ENCODE results near the gene MBD6.

The MBD6 gene

GRCh38 chr12:57528831-57529555 is 6.4 kb downstream of the MBD6 start:
- DNase-seq = no peak

- DNase-seq = no peak
These were observed 7.2 kb downstream of the MBD6 start for GRCh38 chr12:57529831-57530230.

GRCh38 chr12:57530396-57531142 is 7.9 kb downstream of the MBD6 start:
- DNase-seq = no peak

GRCh38 chr12:57531836-57532235 is 9.2 kb downstream of the MBD6 start:
- no peak for DNase-seq

- DNase-seq = no peak
These were observed 10.5 kb downstream of the MBD6 start for GRCh38 chr12:57533108-57533507.

- no peak for DNase-seq
These were observed 11.6 kb downstream of the MBD6 start for GRCh38 chr12:57534250-57534649.

- no peak for DNase-seq
These were observed 12.4 kb downstream of the MBD6 start for GRCh38 chr12:57534991-57535543.

GRCh38 chr12:57535764-57536596 is 13.4 kb downstream of the MBD6 start:
- DNase-seq = no peak

GRCh38 chr12:57536597-57536942 is 13.9 kb downstream of the MBD6 start:
- DNase-seq = no peak

- DNase-seq = no peak
These were observed 16.6 kb downstream of the MBD6 start for GRCh38 chr12:57539134-57539768.

GRCh38 chr12:57541001-57541400 is 18.4 kb downstream of the MBD6 start:
- DNase-seq = no peak

GRCh38 chr12:57541717-57542116 is 19.1 kb downstream of the MBD6 start:
- no peak for DNase-seq

GRCh38 chr12:57543581-57543980 is 21.0 kb downstream of the MBD6 start:
- no peak for DNase-seq

GRCh38 chr12:57545809-57546437 is 23.3 kb downstream of the MBD6 start:
- DNase-seq = no peak

GRCh38 chr12:57546438-57547287 is 24.0 kb downstream of the MBD6 start, which contains the start of gene DCTN2:
Gene DCTN2, minus strand, starts transcription at chr12:57547192. Its CDS starts 129 bp downstream, at chr12:57547063.
- peak; percentile 91 for DNase-seq

- DNase-seq = no peak
These were observed 24.8 kb downstream of the MBD6 start for GRCh38 chr12:57547288-57548012.

GRCh38 chr12:57548013-57548315 is 25.3 kb downstream of the MBD6 start:
- DNase-seq = no peak

GRCh38 chr12:57548488-57548887 is 25.9 kb downstream of the MBD6 start:
- DNase-seq = no peak

- no peak for DNase-seq
These were observed 26.7 kb downstream of the MBD6 start for GRCh38 chr12:57549203-57549908.

Measured in NCI-H1048 (cell line).